ENCODE results near the gene CCR8.

- TF ChIP-seq ZNF274 (IDR thresholded peaks at IDR 0.05; ENCODE audit: low read depth, low read length): no peak
- TF ChIP-seq YY1 (IDR thresholded peaks at IDR 0.05; ENCODE audit: insufficient read depth, insufficient read length): no peak
- no peak for TF ChIP-seq SUZ12 (IDR thresholded peaks at IDR 0.05; ENCODE audit: extremely low read depth, insufficient read depth, insufficient read length)
These were observed 15.3 kb downstream of the CCR8 start for GRCh38 chr3:39344746-39345344.
